Adrenal gland (tissue), 12 donors: ENCODE results near the gene KCNN2. TPM values are rescaled to one million over a fixed set of nuclear protein-coding genes. Genes with fewer than 3 reads are reported as not detected.
A peak's percentile ranks its signal among the peaks of the same experiment; 100 is the strongest.

Experiments
- DNase-seq, 7 donors: peaks; one replicate each; pipeline ENCODE4 v3.0.0-alpha.2; 2019 to 2020
- H3K27ac ChIP-seq, 5 donors: fragments of 200-600 bp; sonication (generic) in 4 of 5; 1 replicate in 3 of 5; 2 replicates in 2 of 5; pipeline versions ENCODE4 v1.5.1 to v1.8.0; 2016 to 2020; ENCODE audit warnings: mild to moderate bottlenecking in 1 of 5
- H3K27me3 ChIP-seq: fragments of 200-600 bp; 2 replicates; pipeline ENCODE4 v1.8.0; 2021
- H3K36me3 ChIP-seq, 2 donors: fragments of 200-600 bp; replicated peaks in 1 of 2; 1 replicate in 1 of 2; 2 replicates in 1 of 2; pipeline versions ENCODE4 v1.5.1 to v1.8.0; 2018 to 2022
- H3K4me1 ChIP-seq, 2 donors: fragments of 200-600 bp; replicated peaks in 1 of 2; 1 replicate in 1 of 2; 2 replicates in 1 of 2; pipeline versions ENCODE4 v1.5.1 to v1.8.0; 2018 to 2021
- H3K4me3 ChIP-seq, 4 donors: fragments of 200-600 bp; sonication (generic) in 3 of 4; one replicate each; pipeline ENCODE4 v1.5.1; 2016 to 2018
- H3K9me3 ChIP-seq, 3 donors: fragments of 200-600 bp; sonication (generic) in 1 of 3; replicated peaks in 1 of 3; 1 replicate in 2 of 3; 2 replicates in 1 of 3; pipeline versions ENCODE4 v1.5.1 to v1.8.0; 2016 to 2021
- POLR2A ChIP-seq, 2 donors: fragments of 450-650 bp; IDR thresholded peaks; one replicate each; pipeline ENCODE4 v1.6.1; 2017; ENCODE audit warnings: antibody characterized with exemption in 2 of 2, mild to moderate bottlenecking in 2 of 2, moderate library complexity in 1 of 2
- WGBS, 4 donors: extraction: QIAGEN DNeasy Blood & Tissue Kit in 2 of 4; methylation state at CpG; one replicate each; pipeline versions ENCODE4 v1.1.5 to v1.1.7; 2013 to 2017; 5-methylcytosine and 5-hydroxymethylcytosine counted together
- intact Hi-C, 2 donors: fragments of 100-400 bp; cut with DNase I; formaldehyde crosslinking; loops; one replicate each; pipeline versions ENCODE4 v1.14.1 to v1.15.0; 2022 to 2023
- polyA plus RNA-seq, 3 donors: library from polyadenylated mRNA; stranded (reverse); fragments of 200-250 nt in 2 of 3; fragments of 350-450 nt in 1 of 3; fragmentation: Illumina TruSeq in 1 of 3; extraction: RNeasy Lipid Tissue Mini Kit (QIAGEN cat#74804) in 1 of 3; gene quantifications; one replicate each; pipeline ENCODE4 v1.2.3, GENCODE V29; 2013 to 2014
- total RNA-seq, 9 donors: library from RNA; depleted of rRNA in 4 of 9; stranded (reverse); fragments of >200 nt in 4 of 9; fragments of 120-200 nt in 1 of 9; fragmentation: NEBNext Ultra II Directional in 1 of 9; extraction: Animal tissue kit (Norgen Biotek cat#: 25700) in 1 of 9; gene quantifications; one replicate each; pipeline versions ENCODE4 v1.1.0 to v1.2.4, GENCODE V29; 2013 to 2023
- TF ChIP-seq, protein P1 (sequence below), 6 experiments: fragments of 450-650 bp in 4 of 6; fragments of 200-600 bp in 2 of 6; sonication (generic) in 1 of 6; IDR thresholded peaks; 1 replicate in 5 of 6; 2 replicates in 1 of 6; pipeline versions ENCODE4 v1.5.1 to v1.8.0; 2016 to 2021; ENCODE audit warnings: antibody characterized with exemption in 6 of 6, mild to moderate bottlenecking in 2 of 6, moderate library complexity in 1 of 6
- donor health status: healthy with polysubstance abuse.
- donor health status: Bipolar disorder and iron deficiency.
- donor health status: DM: yes; HTN: yes; CAD: no.
- donor health status: DM: no; HTN: no; CAD: no.
- donor health status: DM: no; HTN: no; CAD: no.
- donor health status: DM: yes; HTN: yes; CAD: no.

KCNN2 gene
- total and polyA plus RNA-seq, 12 donors = 18.5 to 184 (median 44.7) TPM

DNA sequence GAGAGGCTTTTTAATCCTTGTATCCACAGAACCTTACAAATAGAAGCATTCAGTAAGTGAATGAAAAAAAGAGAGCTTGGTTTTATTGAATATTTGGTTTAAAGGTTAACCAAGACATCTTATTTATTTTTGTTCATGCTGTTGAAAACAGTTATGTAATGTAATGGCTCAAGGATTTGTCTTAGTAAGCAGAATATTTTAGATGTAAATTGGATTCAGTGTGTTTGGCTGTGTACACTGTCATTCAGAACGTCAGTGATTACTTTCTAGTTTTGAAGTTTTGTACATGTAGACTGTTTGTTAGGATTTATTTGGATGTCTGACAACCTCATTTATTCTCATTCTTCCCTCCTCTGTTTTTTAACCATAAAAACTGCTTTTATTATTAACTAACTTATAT lies 31.3 kb downstream of the KCNN2 start:
- Histone ChIP-seq H3K4me3 (no peak overlapping the region), H3K27ac (peak overlapping the region in 1 of 5 donors; percentile 6), H3K4me1 (peaks cover 0 to 50% of the 10 kb centered on the region in 2 donors), H3K27me3 (no peaks in the 10 kb centered on the region), H3K9me3 (no peaks in the 10 kb centered on the region), H3K36me3 (no peaks in the 10 kb centered on the region)
- TF ChIP-seq, protein P1, sequence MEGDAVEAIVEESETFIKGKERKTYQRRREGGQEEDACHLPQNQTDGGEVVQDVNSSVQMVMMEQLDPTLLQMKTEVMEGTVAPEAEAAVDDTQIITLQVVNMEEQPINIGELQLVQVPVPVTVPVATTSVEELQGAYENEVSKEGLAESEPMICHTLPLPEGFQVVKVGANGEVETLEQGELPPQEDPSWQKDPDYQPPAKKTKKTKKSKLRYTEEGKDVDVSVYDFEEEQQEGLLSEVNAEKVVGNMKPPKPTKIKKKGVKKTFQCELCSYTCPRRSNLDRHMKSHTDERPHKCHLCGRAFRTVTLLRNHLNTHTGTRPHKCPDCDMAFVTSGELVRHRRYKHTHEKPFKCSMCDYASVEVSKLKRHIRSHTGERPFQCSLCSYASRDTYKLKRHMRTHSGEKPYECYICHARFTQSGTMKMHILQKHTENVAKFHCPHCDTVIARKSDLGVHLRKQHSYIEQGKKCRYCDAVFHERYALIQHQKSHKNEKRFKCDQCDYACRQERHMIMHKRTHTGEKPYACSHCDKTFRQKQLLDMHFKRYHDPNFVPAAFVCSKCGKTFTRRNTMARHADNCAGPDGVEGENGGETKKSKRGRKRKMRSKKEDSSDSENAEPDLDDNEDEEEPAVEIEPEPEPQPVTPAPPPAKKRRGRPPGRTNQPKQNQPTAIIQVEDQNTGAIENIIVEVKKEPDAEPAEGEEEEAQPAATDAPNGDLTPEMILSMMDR (IDR thresholded peaks at IDR 0.05) = no peak
- TF ChIP-seq POLR2A (IDR thresholded peaks at IDR 0.05) = no peak
- 10 to 39% (median 24%) methylated on average over 1 of the region's 1 CpG for WGBS, 4 donors
- no peak for DNase-seq
- intact Hi-C loops = no loop called here

DNA sequence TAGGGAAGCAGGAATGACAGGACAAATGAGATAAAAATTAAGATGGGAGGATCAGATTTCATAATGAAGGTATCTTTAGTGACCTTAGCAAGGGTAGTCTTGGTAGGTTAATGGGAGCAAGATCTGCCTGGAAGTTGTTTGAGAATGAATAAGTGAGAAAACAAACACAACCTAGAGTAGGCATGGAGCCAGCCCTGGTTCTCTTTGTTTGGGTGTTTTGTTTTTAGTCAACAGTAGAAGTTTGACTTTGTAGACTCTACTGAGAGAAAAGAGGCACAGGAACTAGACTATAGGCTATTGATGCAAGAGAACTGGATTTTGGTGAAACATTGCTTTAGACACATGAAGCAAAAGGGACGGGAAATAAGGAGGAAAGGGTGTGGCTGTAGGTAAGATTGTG lies 40.3 kb downstream of the KCNN2 start:
- intact Hi-C loops = no loop called here
- 71 to 86% (median 83%) methylated on average over 1 of the region's 1 CpG for WGBS, 4 donors
- Histone ChIP-seq H3K27me3 (no peaks in the 10 kb centered on the region), H3K36me3 (no peaks in the 10 kb centered on the region), H3K27ac (no peak overlapping the region), H3K4me1 (peaks cover 0 to 29% of the 10 kb centered on the region in 2 donors), H3K4me3 (no peak overlapping the region), H3K9me3 (no peaks in the 10 kb centered on the region)
- no peak for DNase-seq
- no peak for TF ChIP-seq POLR2A (IDR thresholded peaks at IDR 0.05)
- TF ChIP-seq, protein P1 (IDR thresholded peaks at IDR 0.05) = no peak

DNA sequence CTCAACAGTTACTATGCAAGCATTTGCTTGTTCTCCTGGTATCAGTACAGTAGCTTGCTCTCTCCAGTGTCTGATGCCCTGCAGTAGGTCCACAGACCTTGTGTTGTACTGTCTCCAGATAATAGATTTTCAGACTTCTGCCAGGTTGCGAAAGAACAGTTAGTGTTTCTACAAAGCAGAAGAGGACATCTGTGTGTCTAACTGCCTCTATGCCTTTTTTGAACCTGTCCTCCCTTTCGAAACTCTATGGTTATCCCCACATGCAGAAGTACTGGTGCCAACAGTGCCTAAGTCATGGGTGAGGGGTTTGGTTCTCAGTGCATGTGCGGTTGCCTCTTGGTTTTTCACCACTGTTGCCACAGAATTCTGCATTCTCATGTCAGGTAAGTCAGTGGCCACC lies 45.9 kb downstream of the KCNN2 start:
- H3K27me3 ChIP-seq = no peaks in the 10 kb centered on the region
- WGBS, 4 donors = 63 to 90% (median 79%) methylated on average over 3 of the region's 3 CpGs
- peak in 1 of 7 donors; percentile 19 for DNase-seq
- intact Hi-C loops = no loop called here
- no peak for TF ChIP-seq POLR2A (IDR thresholded peaks at IDR 0.05)
- TF ChIP-seq, protein P1 (IDR thresholded peaks at IDR 0.05) = no peak
- no peak overlapping the region for H3K4me3 ChIP-seq
- no peak overlapping the region for H3K27ac ChIP-seq
- peaks cover 0 to 36% of the 10 kb centered on the region in 2 donors for H3K4me1 ChIP-seq
- H3K9me3 ChIP-seq = no peaks in the 10 kb centered on the region
- no peaks in the 10 kb centered on the region for H3K36me3 ChIP-seq

DNA sequence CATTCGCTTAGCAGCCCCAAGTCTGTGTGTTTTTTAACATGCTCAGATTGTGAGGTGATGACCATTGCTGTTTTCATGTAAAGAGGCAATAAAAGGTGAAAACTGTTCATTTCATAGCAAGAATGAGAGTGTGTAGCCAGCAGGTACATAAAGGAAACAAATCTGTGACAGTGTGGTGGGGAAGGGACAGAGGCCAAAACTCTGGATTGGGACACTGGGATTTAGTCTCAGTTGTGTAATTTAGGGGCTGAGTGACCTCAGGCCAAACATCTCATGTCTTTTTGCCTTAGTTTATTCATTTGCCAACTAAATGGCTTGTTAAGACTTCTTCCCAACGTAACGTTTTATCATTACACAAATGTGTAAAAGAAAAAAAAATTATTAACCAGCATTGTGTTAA lies 47.0 kb downstream of the KCNN2 start:
- TF ChIP-seq, protein P1 (IDR thresholded peaks at IDR 0.05) = no peak
- no peak for TF ChIP-seq POLR2A (IDR thresholded peaks at IDR 0.05)
- DNase-seq = no peak
- WGBS, 4 donors = 86 to 92% (median 89%) methylated on average over 3 of the region's 3 CpGs

More for the DNA sequence above, 47.0 kb downstream of the KCNN2 start:
- H3K4me3 ChIP-seq = no peak overlapping the region
- no peak overlapping the region for H3K27ac ChIP-seq
- no peaks in the 10 kb centered on the region for H3K9me3 ChIP-seq
- intact Hi-C loops = no loop called here
- no peaks in the 10 kb centered on the region for H3K36me3 ChIP-seq
- H3K27me3 ChIP-seq = no peaks in the 10 kb centered on the region
- H3K4me1 ChIP-seq = peaks cover 0 to 40% of the 10 kb centered on the region in 2 donors
